ENCODE data around the gene ZNHIT6.

DNA sequence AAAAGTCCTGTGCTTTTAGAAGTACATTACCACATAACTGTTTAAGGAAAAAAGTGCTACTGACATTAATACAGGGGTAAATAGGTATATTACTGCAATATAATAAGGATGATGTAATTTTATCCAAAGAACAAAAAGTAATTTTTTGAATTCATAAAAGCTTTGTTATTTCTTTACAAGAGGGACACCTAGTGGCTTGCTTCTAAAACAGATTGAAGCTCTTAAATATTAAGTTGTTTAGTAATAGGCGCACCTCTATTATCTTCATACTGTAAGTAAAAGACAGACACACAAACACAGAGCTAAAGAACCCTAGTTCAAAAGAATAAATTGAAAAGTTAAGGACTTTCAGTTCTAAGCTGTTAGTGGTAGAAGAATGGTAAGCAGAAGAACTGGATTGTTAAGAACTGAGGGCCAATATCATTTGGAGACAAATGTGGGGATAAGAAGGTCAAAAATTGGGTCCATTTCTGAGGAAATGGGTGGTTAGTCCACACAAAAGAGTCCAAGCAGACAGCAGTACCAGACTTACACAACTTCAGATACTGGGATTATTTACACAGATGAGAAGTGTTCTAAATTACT is 15.4 kb downstream of the ZNHIT6 start:
- TF ChIP-seq, protein P1, sequence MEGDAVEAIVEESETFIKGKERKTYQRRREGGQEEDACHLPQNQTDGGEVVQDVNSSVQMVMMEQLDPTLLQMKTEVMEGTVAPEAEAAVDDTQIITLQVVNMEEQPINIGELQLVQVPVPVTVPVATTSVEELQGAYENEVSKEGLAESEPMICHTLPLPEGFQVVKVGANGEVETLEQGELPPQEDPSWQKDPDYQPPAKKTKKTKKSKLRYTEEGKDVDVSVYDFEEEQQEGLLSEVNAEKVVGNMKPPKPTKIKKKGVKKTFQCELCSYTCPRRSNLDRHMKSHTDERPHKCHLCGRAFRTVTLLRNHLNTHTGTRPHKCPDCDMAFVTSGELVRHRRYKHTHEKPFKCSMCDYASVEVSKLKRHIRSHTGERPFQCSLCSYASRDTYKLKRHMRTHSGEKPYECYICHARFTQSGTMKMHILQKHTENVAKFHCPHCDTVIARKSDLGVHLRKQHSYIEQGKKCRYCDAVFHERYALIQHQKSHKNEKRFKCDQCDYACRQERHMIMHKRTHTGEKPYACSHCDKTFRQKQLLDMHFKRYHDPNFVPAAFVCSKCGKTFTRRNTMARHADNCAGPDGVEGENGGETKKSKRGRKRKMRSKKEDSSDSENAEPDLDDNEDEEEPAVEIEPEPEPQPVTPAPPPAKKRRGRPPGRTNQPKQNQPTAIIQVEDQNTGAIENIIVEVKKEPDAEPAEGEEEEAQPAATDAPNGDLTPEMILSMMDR (IDR thresholded peaks at IDR 0.05), result peak in 4 of 7 experiments; percentile 14 to 36 (median 22)
- TF ChIP-seq POLR2AphosphoS5 (IDR thresholded peaks at IDR 0.05), result no peak
- no peak for TF ChIP-seq POLR2A (IDR thresholded peaks at IDR 0.05)
